GM08714 (cell line): ENCODE data around the gene SLC39A9.
A peak's percentile ranks its signal among the peaks of the same experiment; 100 is the strongest.

Experiments used
- H3K4me3 ChIP-seq: fragments of 200-500 bp; sonication (Bioruptor generic); 2 replicates; pipeline ENCODE4 v1.5.1; 2014; ENCODE audit warnings: mild to moderate bottlenecking, low read length, inconsistent platforms
- ZNF274 ChIP-seq: IDR thresholded peaks from 2 replicates; pipeline ENCODE4 v1.6.1; 2012; ENCODE audit warnings: mild to moderate bottlenecking, low read depth, low read length

The SLC39A9 gene

DNA sequence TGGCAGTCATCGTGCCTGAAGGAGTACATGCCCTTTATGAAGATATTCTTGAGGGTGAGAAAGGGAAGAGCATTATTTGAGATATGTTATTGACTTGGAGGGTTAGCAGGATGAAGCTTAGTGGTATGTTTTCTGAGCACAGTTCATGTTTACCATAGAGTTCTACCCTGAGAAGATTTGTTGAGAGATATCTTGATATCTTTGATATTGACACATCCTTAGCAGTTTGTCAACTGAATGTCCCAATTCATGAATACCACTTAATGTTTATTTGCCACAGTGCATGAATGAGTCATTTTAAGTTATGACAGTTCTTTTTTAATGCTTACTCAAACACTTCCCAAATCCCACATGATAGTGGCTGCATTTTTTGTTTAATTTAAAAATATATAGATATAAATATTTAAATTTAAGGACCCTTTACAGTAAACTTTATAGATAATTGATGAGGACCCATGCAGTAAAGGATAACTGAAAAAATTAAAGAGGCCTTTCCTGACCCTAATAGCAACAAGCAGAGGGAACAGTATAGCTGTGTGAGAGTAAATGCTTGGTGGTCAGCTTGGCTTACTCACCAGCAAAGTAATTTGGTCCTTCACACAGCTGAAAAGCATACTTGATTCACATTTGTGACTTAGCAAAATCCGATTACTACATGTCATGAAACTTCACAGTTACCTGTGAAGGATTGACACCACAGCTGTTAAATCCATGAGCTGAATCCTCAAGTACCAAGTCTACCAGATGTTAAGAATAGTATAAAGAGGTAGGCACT lies 25.8 kb downstream of the SLC39A9 start:
- no peak for TF ChIP-seq ZNF274

DNA sequence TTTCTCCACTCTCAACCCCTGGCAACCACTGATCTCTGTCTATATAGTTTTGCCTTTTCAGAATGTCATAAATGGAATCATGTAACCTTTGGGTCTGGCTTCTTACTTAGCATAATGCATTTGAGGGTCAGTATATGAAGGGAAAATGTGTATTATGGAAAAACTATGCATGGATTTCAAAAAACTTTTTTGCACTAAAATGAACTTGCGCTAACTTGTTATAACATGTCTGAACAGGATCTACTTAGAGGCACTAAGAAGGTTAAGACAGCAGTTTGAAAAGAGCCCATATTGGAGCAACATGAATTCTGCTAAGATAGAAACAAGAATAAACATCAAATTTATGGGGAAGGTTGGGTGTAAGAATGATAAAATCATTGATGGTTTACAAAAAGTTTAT lies 29.1 kb downstream of the SLC39A9 start:
- no peak for TF ChIP-seq ZNF274
- no peak overlapping the region for H3K4me3 ChIP-seq

More for the DNA sequence above, 25.8 kb downstream of the SLC39A9 start:
- no peak overlapping the region for H3K4me3 ChIP-seq

DNA sequence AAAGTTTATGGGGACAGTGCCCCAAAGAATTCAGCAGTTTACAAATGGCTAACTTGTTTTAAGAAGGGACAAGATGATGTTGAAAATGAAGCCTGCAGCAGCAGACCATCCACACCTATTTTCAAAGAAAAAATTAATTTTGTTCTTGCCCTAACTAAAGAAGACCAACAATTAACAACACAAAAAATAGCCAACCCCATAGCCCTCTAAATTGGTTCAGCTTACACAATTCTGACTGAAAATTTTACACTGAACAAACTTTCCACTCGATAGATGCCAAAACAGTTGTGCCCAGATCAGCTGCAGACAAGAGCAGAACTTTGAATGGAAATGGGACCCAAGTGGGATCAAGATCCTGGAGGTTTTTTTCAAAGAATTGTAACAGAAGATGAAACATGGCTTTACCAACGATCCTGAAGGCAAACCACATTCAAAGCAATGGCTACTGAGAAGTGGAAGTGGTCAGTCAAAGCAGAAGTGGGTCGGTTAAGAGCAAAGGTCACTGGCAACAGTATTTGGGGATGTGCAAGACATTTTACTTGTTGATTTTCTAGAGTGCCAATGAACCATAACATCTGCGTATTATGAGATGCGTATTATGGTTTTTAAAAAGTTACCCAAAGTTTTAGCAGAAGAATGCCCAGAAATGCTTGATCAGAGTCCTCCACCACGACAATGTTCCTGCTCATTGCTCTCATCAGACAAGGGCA lies 30.0 kb downstream of the SLC39A9 start:
- no peak for TF ChIP-seq ZNF274
- H3K4me3 ChIP-seq: 0 out of 2 replicates have a peak overlapping the region, but pooled peaks have one; percentile 27

DNA sequence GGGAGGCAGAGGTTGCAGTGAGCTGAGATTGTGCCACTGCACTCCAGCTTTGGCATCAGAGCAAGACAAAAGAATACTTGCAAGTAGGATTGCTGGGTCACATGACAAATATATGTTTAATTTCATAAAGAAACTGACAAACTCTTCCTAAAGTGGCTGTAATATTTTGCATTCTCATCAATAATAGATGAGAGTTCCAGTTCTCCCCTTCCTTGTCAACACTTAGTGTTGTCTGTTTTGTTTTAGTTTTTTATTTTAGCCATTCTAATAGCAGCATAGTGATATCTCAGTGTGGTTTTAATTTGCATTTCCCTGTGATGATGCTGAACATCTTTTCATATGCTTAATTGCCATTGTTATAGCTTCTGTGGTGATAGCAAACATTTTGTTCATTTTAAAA lies 31.2 kb downstream of the SLC39A9 start:
- TF ChIP-seq ZNF274: no peak
- no peak overlapping the region for H3K4me3 ChIP-seq

DNA sequence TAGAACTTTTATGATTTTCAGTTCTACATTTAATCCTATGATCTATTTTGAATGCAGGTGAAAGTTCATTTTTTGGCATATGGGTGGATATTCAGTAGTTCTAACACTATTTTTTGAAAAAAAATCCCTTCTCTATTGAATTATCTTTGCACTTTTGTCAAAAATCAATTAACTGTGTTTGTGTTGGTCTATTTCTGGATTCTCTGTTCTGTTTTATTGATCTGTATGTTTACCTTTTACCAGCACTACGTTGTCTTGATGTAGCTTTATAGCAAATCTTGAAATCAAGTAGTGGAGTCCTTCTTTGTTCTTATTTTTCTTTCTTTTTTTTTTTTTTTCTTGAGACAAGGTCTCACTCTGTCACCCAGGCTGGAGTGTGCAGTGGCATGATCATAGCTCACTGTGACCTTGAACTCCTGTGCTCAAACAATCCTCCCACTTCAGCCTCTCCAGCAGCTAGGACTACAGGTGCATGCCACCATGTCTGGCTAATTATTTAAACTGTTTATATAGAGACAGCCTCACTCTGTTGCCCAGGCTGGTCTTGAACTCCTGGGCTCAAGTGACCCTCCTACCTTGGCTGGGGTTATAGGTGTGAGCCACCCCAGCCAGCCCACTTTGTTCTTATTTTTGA lies 31.9 kb downstream of the SLC39A9 start:
- no peak for TF ChIP-seq ZNF274
- H3K4me3 ChIP-seq: no peak overlapping the region

DNA sequence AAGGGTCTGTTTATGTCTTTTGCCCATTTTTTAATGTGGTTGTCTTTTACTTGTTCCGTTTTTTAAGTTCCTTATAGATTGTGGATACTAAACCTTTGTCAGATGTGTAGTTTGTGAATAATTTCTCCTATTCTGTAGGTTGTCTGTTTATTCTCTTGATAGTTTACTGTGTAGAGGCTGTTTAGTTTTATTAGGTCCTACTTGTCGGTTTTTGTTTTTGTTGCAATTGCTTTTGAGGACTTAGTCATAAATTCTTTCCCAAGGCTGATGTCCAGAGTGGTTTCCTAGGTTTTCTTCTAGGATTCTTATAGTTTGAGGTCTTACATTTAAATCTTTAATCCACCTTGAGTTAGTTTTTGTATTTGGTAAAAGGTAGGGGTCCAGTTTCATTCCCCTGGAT lies 33.9 kb downstream of the SLC39A9 start:
- TF ChIP-seq ZNF274: no peak

DNA sequence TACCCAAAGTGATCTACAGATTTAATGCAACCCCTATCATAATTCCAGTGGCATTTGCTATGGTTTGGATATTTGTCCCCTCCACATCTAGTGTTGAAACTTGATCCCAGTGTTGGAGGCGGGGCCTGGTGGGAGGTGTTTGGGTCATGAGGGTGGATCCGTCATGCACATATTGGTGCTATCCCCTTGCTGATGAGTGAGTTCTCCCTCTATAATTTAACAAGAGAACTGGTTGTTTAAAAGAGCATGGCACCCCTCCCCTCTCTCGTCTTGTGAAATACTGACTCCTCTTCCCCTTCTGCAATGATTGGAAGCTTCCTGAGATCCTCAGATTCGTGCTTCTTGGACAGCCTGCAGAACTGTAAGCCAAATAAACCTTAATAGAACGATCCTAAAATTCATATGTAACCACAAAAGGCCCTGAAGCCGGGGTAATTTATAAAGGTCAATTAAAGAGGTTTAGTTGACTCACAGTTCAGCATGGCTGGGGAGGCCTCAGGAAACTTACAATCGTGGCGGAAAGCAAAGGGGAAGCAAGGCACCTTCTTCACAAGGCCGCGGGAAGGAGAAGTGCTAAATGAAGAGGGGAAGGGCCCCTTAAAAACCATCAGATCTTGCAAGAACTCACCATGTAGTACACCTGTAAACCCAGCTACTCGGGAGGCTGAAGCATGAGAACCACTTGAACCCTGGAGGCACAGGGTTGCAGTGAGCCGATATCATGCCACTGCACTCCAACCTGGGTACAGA lies 41.2 kb downstream of the SLC39A9 start:
- no peak for TF ChIP-seq ZNF274
- no peak overlapping the region for H3K4me3 ChIP-seq

More for the DNA sequence above, 33.9 kb downstream of the SLC39A9 start:
- no peak overlapping the region for H3K4me3 ChIP-seq

DNA sequence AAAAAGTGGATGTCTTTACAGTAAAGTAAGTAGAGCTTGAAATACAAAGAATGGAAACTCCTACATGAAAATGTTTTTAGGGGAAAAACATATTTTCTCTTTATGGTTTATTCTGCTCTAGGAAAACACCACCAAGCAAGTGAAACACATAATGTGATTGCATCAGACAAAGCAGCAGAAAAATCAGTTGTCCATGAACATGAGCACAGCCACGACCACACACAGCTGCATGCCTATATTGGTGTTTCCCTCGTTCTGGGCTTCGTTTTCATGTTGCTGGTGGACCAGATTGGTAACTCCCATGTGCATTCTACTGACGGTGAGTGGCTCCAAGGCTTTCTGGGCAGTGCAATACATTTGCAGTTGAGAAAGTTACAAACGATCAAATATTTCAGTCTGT lies 43.5 kb downstream of the SLC39A9 start:
- TF ChIP-seq ZNF274: no peak
- H3K4me3 ChIP-seq: peak overlapping the region; percentile 36

DNA sequence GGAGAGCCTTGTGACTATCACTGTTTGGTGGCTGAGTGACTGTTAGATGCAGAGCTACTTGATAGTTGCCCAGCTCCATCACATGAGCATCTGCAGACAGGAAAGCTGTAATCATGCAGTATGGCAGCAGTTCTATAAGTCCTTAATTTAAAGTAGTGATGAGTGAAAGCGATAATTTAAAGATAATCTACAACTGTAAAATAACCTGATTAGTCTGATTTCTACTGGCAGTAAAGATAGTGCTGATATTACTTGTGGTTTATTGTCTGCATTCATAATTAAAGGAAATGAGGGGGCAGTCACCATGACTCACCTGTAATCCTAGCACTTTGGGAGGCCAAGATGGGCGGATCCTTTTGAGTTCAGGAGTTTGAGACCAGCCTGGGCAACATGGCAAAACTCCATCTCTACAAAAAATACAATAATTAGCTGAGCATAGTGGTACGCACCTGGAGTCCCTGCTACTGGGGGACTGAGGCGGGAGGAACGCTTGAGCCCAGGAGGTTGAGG lies 44.9 kb downstream of the SLC39A9 start:
- TF ChIP-seq ZNF274: no peak
- no peak overlapping the region for H3K4me3 ChIP-seq

DNA sequence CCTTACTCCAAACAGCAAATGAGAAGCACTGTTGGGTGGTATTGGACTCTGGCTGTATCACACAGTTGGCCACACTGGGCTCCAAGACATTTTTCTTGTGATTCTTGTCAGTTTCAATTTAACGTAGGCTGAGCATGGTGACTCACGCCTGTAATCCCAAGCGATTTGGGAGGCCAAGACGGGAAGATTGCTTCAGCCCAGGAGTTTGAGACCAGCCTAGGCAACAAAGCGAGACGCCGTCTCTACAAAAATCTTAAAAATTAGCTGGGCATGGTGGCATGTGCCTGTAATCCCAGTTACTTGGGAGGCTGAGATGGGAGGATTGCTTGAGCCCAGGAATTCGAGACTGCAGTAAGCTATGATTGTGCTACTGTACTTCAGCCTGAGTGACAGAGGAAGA lies 50.7 kb downstream of the SLC39A9 start:
- no peak overlapping the region for H3K4me3 ChIP-seq
- TF ChIP-seq ZNF274: no peak

DNA sequence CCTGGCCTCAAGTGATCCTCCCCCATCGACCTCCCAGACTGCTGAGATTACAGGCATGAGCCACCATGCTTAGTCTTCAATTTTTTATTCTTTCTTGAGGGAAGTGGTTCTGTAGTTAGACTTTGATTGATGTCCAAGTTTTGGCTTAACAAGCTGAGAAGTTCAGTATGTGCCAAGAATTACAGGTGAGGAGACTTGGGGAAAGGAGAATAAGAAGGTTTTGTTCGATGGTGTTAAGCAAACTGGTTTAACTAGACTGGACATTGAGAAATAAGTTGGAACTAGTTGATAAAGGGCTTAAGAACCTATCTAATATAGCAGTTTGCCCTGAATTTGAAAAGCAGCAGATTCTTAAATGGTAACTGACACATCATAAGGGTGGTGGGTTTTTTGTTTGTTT lies 53.4 kb downstream of the SLC39A9 start:
- TF ChIP-seq ZNF274: no peak
- H3K4me3 ChIP-seq: no peak overlapping the region

DNA sequence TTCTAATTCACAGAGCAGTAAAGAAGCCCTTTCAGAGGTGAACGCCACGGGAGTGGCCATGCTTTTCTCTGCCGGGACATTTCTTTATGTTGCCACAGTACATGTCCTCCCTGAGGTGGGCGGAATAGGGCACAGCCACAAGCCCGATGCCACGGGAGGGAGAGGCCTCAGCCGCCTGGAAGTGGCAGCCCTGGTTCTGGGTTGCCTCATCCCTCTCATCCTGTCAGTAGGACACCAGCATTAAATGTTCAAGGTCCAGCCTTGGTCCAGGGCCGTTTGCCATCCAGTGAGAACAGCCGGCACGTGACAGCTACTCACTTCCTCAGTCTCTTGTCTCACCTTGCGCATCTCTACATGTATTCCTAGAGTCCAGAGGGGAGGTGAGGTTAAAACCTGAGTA lies 59.9 kb downstream of the SLC39A9 start:
- TF ChIP-seq ZNF274: no peak
- no peak overlapping the region for H3K4me3 ChIP-seq

DNA sequence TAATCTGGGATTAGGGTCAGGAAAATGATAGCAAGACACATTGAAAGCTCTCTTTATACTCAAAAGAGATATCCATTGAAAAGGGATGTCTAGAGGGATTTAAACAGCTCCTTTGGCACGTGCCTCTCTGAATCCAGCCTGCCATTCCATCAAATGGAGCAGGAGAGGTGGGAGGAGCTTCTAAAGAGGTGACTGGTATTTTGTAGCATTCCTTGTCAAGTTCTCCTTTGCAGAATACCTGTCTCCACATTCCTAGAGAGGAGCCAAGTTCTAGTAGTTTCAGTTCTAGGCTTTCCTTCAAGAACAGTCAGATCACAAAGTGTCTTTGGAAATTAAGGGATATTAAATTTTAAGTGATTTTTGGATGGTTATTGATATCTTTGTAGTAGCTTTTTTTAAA lies 60.6 kb downstream of the SLC39A9 start:
- H3K4me3 ChIP-seq: no peak overlapping the region
- no peak for TF ChIP-seq ZNF274
